NOMO-1 treated with DMSO at 0.1 percent for 48 hours (cell line): ENCODE results near the gene INSC.
"Not testable (repeated sequence)": the region's sequence is repeated elsewhere in the genome, so short reads cannot be mapped to it uniquely, and the experiment has no call there.

ENCODE experiments used
- DNase-seq: peaks from one replicate; lab custom pipeline; 2025; ENCODE audit not compliant: unreplicated experiment; lab: John Stamatoyannopoulos, UW

The INSC gene, protein sequence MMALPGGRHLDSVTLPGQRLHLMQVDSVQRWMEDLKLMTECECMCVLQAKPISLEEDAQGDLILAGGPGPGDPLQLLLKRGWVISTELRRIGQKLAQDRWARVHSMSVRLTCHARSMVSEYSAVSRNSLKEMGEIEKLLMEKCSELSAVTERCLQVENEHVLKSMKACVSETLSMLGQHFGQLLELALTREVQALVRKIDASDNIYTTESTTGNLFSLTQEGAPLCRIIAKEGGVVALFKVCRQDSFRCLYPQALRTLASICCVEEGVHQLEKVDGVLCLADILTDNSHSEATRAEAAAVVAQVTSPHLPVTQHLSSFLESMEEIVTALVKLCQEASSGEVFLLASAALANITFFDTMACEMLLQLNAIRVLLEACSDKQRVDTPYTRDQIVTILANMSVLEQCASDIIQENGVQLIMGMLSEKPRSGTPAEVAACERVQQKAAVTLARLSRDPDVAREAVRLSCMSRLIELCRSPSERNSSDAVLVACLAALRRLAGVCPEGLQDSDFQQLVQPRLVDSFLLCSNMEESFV

DNA sequence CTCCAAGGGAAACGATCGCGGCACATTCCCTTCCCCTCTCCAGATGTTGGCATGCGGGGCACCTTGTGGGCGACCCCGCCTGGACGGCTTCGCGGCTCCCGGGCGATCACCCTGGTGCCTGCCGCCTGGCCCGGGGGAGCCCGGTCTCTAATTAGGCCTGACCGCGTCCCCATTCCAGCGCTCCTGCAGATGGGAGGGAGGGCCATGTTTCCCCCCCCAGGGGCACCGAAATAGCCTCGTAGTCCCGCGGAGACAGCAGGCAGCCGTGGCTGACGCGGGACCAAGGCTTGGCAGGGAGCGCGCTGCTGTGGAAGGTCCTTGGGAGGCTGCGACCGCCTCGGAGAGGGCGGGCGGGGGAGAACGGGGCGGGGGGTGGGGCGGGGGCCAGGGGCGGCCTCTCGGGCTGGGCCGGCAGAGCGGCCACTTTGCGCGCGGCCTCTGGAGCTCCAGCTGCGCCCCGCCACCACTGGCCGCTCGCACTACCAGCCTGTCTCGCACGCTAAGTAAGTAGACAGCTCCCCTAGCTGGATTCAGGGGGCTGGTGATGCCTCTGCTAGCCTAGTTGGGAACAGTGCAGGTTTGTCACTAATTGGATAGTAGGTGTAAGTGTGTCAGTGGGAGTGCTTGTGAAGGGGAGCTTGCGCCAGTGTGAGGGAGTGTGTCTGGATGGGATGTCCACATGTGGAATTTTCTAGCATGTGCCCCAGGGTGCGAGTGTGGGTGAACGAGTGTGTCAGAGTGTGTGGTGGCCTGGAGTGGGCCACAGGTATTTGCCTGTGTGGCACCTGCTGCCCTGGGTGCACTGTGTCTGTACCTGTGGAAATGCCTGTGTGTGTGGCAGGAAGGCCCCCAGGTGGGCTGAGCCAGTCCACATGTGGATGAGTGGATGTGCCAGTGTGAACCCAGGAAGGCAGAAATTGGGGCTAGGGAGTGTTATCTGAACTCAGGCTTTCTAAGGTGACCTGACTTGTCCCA is at the start of gene INSC:
Gene INSC (plus strand): TSS at position 423 of the 975 bp plus-strand sequence. CDS start 34,252 bp downstream, outside the sequence.
- no peak for DNase-seq

DNA sequence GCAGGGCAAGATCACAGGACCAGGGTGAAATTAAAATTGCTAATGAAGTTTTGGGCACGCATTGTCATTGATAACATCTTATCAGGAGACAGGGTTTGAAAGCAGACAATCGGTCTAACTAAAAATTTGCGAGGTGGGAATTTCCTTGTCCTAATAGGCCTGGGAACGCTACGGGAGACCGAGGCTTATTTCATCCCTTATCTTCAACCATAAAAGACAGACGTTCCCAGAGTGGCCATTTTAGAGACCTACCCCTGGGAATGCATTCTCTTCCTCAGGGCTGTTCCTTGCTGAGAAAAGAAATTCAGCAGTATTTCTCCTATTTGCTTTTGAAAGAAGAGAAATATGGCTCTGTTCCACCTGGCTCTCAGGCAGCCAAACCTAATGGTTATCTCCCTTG is 45.0 kb upstream of the INSC start:
- not testable (repeated sequence) for DNase-seq

DNA sequence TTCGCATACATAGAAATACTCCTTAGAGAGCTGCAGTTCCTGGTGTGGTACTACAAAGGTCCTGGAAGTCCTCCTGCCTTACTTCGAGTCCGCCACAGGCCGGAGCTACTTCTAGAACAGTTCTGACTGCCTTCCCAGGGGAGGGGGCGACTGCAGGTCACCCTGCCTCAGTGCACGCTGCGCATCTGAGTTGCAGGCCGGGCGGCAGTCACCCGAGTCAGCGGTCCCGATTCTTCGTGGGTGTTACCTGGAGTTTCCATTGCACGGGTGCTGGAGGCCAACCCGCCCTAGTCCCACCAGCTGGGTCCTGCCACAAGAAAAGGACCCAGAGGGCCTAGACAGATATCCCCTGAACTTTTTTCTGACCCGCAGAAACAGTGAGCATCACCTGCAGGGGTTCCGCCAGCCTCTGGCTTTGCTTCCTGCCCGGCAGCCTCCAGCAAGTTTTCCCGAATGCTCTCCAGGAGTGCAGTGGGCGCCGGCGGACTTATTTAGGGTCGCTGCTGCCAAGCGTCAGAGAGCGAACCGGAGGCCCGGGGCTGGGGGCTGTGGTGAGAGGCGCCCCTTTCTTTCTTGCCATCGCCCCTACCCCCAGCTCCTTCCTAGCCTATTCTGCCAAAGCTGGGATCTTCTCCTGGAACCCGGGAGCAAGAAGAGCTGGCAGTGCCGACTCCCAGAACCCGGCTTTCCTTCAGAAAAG is 43.0 kb upstream of the INSC start:
- no peak for DNase-seq

DNA sequence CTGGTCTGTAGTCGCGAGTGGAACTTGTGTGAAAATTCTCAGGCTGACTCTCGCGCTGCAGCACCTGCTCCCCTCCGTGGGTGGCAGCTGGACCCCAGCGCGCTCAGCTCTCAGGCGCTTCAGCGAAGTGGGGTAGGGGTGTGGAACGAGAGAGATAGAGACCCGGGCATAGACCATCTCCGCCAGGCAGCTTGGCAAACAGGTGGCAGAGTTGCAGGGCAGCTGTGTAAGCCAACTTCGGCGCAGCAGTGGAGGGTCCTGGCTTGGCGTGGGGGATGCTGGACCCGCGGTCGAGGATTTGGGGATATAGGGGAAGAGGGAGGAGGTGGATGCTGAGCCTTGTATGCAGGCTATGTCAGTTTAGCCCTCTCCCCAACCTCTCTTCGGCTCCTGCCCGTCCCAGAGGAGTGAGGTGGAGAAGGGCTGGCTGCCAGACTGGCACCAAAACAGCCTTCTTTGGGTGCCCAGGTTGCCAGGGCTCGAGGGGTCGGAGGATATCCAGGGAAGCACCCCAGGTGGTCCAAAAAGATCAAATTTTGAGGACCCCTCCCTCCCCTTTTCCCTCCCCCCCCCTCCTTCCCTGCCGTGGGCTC is 42.1 kb upstream of the INSC start:
- DNase-seq, result no peak

DNA sequence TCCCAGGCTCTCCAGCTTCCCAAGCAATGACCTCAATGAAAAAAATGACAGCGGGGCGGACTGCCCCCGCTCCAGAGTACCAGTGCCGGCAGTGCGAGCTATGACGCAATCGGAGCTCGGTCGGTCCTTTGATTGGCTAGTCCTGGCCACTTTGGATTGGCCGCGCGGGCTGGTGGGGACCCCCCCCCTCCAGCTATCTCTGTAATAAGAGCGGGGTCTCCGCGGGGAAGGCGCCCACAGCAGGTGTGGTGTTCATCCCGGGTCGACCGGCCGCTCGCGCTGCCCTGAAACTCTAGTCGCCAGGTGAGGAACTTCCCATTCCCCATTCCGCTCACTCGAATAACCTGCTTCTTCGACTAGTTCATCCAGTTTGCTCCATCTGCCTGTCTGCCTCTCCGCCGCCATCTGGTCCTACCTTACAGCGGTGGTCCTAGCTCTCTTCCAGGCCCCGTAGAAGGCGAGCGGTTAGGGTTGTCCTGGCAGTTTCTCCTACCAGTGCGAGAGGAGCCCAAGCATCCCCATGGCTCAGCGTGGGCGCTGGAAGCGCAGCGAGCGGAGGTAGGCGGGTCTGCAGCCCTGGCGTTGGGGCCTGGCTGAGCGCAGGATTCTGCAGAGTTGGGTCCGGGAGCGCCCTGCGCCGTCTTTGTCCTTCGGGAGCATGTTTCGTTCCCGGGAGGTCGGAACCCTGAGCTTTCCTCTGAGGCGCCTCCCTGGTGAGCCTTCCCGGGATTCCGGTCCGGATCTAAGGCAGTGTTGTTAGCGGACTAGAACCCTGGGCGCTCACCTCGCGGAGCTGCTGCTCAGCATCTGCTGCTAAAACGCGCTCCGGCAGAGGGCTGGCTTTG is 41.1 kb upstream of the INSC start, which contains the start of gene CALCB:
Gene CALCB (plus strand): TSS at position 233 of the 845 bp plus-strand sequence. CDS start 1,126 bp downstream, outside the sequence.
- DNase-seq, result no peak

DNA sequence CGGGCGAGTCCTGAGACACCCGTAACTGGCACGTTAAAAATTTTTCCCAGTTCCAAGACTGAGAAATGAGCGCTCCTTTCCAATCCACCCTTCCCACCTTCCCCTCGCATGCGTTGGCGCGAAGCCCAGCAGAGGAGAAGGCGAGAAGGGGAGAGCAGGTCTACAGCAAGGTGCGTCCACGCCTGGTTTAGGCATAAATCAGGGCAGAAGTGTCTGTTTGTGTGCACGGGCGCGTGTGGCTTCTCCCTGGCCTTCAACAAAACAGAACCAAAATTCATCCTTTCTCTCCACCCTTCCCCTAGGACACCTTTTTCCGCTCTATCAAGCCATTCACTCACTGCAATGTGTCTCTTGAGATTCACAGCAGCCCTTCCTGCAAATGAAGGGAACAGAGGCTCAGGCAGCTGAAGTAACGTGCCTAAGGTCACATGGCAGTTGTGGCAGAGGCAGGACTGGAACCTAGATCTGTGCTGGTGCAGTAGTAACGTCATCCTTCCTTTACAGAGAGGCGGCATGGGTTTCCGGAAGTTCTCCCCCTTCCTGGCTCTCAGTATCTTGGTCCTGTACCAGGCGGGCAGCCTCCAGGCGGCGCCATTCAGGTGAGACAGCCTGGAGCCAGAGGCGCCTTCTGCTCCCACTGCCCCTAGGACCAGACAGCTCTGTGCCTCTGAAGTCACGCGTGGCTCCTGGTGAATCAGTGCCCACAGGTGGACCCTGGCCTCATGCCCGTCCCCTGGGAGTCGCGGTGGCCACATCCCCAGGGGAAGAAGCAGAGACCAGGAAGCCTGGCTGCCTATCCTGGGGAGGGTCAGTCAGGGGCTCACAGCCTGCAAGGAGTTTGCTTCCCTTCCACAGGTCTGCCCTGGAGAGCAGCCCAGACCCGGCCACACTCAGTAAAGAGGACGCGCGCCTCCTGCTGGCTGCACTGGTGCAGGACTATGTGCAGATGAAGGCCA is 40.2 kb upstream of the INSC start:
- peak; percentile 57 for DNase-seq

DNA sequence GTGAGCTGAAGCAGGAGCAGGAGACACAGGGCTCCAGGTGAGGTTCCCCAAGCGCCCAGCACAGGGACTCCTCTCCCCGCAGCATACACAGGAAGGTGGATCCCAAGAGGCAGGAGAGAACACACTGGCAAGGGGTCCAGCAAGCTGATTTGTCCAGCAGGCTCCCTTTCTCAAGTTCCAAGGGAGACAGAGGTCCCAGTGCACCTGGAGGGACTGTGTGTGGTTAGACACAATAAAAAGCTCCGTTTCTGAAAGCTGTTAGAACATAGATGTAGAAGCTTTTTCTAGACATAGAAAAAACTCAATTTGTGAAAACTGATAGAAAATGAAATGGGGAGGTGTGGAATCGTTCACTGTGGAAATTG is 39.6 kb upstream of the INSC start:
- no peak for DNase-seq

DNA sequence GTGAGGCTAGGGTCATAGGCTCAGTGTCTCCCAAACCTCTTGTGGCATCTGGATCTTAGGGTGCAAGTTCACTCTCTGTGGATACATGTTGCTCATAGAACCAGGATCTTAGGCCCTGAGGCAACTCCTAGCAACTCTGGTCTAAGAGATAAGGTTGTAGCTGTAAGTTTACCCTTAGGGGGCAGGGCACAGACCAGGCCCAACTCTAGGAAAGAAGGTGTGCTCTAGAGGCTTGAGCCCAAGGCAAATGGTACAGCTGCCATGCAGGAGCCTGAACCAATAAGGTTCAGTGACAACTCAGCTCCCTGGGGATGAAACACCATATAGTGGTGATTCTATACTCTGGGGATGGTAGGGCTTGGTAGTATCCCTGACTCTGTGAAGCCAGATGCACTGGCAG is 23.5 kb upstream of the INSC start:
- no peak for DNase-seq

DNA sequence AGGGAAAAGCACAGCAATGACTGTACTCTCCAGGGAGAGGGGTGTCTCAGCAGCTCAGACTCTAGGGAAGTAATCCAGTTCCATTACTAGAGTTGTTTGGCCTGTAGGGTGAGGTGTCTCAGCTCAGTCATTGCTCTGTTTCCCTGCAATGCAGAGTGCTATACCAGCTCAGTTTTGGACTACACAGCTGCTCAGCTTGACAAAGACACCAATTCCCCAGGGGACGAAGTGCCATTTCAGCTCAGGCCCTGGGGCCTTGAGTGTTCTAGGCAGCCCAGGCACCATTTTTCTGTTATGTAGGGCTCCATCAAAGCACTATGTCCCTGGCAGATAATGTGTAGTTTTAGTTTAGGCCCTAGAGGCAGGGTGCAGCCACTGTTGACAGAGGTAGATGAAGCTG is 23.1 kb upstream of the INSC start:
- DNase-seq, result no peak

DNA sequence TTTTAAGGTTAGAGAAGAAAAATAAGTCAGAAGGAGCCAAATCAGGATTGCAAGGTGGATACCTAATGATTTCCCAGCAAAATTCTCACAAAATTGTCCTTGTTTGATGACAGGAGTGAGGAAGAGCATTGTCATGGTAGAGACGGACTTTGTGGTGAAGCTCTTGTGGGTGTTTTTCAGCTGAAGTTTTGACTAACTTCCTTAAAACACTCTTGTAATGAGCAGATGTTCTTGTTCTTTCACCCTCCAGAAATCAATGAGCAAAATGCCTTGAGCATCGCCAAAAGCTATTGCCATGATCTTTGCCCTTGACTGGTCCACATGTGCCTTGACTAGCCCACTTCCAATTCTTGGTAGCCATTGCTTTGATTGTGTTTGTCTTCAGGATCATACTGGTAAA is 21.3 kb upstream of the INSC start:
- DNase-seq, result peak; percentile 23

DNA sequence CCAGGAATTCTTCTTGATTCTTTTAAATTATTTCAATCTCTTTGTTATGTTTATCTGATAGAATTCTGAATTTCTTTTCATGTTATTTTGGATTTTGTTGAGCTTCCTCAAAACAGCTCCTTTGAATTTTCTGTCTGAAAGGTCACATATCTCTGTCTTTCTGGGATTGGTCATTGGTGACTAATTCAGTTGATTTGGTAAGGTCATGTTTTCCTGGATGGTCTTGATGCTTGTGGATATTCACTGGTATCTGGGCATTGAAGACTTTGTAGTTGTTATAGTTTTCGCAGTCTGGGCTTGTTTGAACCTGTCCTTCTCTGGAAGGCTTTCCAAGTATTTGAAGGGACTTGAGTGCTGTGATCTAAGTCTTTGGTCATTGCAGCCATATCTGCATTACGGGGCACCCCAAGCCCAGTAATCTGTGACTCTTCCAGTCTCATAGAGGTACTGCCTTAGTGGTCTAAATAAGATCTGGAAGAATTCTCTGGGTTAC is 18.9 kb upstream of the INSC start:
- no peak for DNase-seq

DNA sequence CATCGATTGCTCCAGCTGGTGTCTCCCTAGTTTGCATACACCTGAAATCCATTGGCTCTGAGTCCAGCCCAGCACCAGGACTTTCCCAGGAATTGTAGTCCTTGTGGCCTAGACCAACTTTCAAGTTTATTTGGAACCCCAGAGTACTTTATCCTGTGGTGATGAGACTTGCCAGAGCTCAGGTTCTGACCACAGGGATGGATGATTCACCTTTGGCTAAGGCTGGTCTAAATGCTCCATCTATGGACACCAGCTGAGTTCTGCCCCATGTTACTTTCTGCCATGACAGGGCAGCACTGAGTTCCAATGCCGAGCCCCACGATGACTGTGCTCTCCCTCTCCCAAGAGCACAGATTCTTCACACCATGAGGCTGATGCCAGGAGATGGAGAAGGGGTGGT is 17.3 kb upstream of the INSC start:
- DNase-seq, result no peak

DNA sequence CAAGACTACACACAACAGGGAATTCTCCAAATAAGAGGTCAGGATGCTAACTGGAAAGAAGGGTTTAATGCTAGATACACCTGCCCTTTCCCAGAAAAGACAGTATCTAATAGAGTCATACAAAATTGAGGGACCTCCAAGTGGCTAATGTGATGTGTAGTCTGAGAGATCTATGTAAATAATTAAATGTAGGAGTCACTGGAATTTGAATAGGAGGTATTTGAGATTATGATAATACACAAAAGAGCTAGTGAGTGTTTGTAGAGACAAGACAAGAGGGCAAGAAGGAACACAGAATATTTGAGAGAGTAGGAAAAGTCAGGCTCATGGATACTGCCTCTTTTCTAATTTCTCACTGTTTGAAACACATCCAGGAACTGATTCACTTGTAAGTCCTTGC is 15.5 kb upstream of the INSC start:
- no peak for DNase-seq

DNA sequence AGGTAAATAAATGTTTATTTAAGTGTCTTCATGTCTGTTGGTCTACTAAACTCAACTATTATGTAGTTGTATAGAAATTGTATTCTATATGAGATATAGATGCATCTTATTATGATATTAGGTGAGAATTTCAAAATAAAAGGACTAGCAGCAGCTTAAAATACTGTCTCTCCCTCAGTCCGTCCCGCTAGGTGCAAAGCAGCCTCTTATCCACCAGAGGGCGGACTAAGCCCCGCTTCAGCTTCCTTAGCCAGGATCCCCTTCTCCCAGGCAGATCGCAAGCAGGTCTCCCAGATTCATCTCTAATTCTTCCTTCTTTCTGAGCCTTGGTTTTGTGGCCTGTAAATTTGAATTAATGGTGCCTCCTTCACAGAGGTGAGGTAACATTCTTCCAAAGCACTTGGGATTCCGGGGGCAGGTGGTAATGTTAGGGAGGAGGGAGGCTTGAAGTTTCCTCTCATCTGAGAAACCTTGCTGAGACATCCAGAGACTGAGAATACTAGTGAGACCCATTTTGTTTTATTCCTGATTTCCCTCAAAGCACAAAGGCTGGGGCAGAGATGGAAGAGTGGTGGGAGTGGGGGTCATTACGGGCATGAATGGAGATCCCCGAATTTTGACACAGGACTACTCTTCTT is 13.5 kb upstream of the INSC start:
- DNase-seq, result peak; percentile 46

DNA sequence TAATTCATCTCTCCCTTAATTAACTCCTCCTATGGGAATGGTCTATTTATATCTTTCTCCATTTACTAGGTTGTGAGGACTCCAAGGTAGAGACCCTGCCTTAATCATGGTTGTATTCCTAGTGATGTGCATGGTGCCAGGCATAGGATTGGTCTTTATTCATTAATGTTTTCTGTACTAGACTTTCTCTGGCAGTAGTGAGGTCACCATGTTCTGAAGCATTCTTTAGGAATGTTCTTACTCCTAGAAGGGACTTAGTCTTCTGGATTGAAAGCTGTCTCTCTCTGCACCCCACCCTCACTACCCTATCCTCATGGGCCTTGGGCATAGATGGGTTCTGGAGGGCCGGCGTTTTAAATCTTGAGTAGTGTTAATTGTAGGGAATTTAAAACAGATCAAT is 10.6 kb upstream of the INSC start:
- DNase-seq, result no peak

DNA sequence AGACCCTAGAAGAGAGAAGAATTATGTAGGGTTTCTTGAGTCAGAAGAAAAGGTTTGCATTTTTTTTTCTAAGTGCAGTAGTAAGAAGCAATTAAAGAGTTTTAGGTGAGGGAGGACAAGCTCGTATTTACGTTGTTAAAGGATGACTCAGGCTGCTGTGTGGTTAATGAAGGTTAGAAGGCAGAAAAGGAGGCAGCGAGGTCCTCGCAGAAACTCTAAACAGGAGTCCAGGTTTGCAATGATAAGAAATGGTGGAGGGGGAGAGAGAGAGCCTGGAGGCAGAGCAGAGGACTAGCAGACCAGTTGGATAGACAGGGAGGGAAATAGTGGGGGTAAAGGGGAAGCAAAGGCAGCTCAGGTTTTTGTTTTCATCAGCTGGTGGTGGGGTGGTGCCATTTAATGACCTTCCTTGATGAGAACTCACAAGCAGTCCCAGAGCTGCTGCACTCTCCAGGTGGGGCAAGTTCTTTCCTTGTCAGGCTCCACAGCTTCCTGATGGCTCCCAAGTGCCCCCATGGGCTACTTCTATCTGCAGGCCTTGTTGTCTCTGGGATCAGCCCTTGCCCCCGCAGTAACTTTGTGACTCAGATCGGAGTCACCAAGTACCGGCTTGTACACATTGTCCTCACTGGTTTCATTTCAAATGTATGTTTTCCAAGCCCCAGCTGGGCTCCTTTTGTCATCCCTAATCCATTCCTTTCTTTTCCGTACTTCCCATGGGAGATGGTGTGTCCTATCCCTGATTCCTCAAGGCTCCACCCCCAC is 8.3 kb upstream of the INSC start:
- no peak for DNase-seq
